ENCODE data around the gene PSAPL1.

PSAPL1 gene

GRCh38 chr4:7432531-7433375, 2.0 kb downstream of the PSAPL1 start:
- Histone ChIP-seq H3K4me1 (ENCODE audit: insufficient read depth, low read length) (no peaks in the 10 kb centered on the region), H4K20me1 (ENCODE audit: insufficient read depth, low read length) (peaks cover 5% of the 10 kb centered on the region; the same call in 1 of the 2 replicates), H2AFZ (ENCODE audit: low read depth, low read length) (no peak overlapping the region), H3K4me3 (ENCODE audit: low read depth in 1 of 2, low read length in 2 of 2) (no peak overlapping the region), H3K36me3 (ENCODE audit: insufficient read depth, low read length) (no peaks in the 10 kb centered on the region), H3K9me3 (ENCODE audit: insufficient read depth, low read length, severe bottlenecking) (no peaks in the 10 kb centered on the region), H3K27me3 (ENCODE audit: insufficient read depth, low read length, poor library complexity) (no peaks in the 10 kb centered on the region), H3K4me2 (ENCODE audit: insufficient read depth, low read length) (no peak overlapping the region), H3K79me2 (ENCODE audit: insufficient read depth, low read length) (no peaks in the 10 kb centered on the region), H3K9ac (ENCODE audit: low read depth, low read length) (no peak overlapping the region), H3K27ac (ENCODE audit: low read length) (no peak overlapping the region)
- no peak for TF ChIP-seq CTCF (IDR thresholded peaks at IDR 0.05; ENCODE audit: borderline replicate concordance, extremely low read depth, low read length, poor library complexity, severe bottlenecking)
- no peak for TF ChIP-seq EZH2 (IDR thresholded peaks at IDR 0.05; ENCODE audit: borderline replicate concordance, low read depth, low read length, severe bottlenecking)
- DNase-seq (no peak), ATAC-seq (ENCODE audit: insufficient read depth, low read depth) (no peak)

GRCh38 chr4:7431696-7432530, 2.8 kb downstream of the PSAPL1 start:
- Histone ChIP-seq H3K9ac (ENCODE audit: low read depth, low read length) (no peak overlapping the region), H3K27me3 (ENCODE audit: insufficient read depth, low read length, poor library complexity) (no peaks in the 10 kb centered on the region), H3K4me3 (ENCODE audit: low read depth in 1 of 2, low read length in 2 of 2) (no peak overlapping the region), H3K36me3 (ENCODE audit: insufficient read depth, low read length) (no peaks in the 10 kb centered on the region), H3K27ac (ENCODE audit: low read length) (no peak overlapping the region), H3K4me2 (ENCODE audit: insufficient read depth, low read length) (no peak overlapping the region), H3K4me1 (ENCODE audit: insufficient read depth, low read length) (no peaks in the 10 kb centered on the region), H2AFZ (ENCODE audit: low read depth, low read length) (no peak overlapping the region), H3K9me3 (ENCODE audit: insufficient read depth, low read length, severe bottlenecking) (no peaks in the 10 kb centered on the region), H3K79me2 (ENCODE audit: insufficient read depth, low read length) (no peaks in the 10 kb centered on the region), H4K20me1 (ENCODE audit: insufficient read depth, low read length) (peaks cover 5% of the 10 kb centered on the region; the same call in 1 of the 2 replicates)
- no peak for ATAC-seq (ENCODE audit: insufficient read depth, low read depth)
- no peak for TF ChIP-seq EZH2 (IDR thresholded peaks at IDR 0.05; ENCODE audit: borderline replicate concordance, low read depth, low read length, severe bottlenecking)
- TF ChIP-seq CTCF (IDR thresholded peaks at IDR 0.05; ENCODE audit: borderline replicate concordance, extremely low read depth, low read length, poor library complexity, severe bottlenecking): no peak
- no peak for DNase-seq

GRCh38 chr4:7430965-7431695, 3.6 kb downstream of the PSAPL1 start:
- no peaks in the 10 kb centered on the region for H3K79me2 ChIP-seq (ENCODE audit: insufficient read depth, low read length)
- no peaks in the 10 kb centered on the region for H3K9me3 ChIP-seq (ENCODE audit: insufficient read depth, low read length, severe bottlenecking)
- H2AFZ ChIP-seq (ENCODE audit: low read depth, low read length): no peak overlapping the region
- TF ChIP-seq EZH2 (IDR thresholded peaks at IDR 0.05; ENCODE audit: borderline replicate concordance, low read depth, low read length, severe bottlenecking) (no peak), CTCF (IDR thresholded peaks at IDR 0.05; ENCODE audit: borderline replicate concordance, extremely low read depth, low read length, poor library complexity, severe bottlenecking) (no peak)
- H3K4me2 ChIP-seq (ENCODE audit: insufficient read depth, low read length): no peak overlapping the region
- ATAC-seq (ENCODE audit: insufficient read depth, low read depth) (no peak), DNase-seq (no peak)
- H3K36me3 ChIP-seq (ENCODE audit: insufficient read depth, low read length): no peaks in the 10 kb centered on the region
- H3K9ac ChIP-seq (ENCODE audit: low read depth, low read length): no peak overlapping the region
- H4K20me1 ChIP-seq (ENCODE audit: insufficient read depth, low read length): peaks cover 3% of the 10 kb centered on the region; the same call in 1 of the 2 replicates
- H3K4me3 ChIP-seq (ENCODE audit: low read depth in 1 of 2, low read length in 2 of 2): no peak overlapping the region
- H3K27ac ChIP-seq (ENCODE audit: low read length): no peak overlapping the region
- no peaks in the 10 kb centered on the region for H3K4me1 ChIP-seq (ENCODE audit: insufficient read depth, low read length)
- H3K27me3 ChIP-seq (ENCODE audit: insufficient read depth, low read length, poor library complexity): no peaks in the 10 kb centered on the region
